GM21381 (cell line): ENCODE measurements around the gene NR1I2.

Experiments used
- ATAC-seq: cut with Tn5 transposase; IDR thresholded peaks from one replicate; pipeline ENCODE4 v1.9.1; 2021; ENCODE audit warnings: mild to moderate bottlenecking, moderate library complexity; ENCODE audit not compliant: unreplicated experiment

NR1I2 gene

DNA sequence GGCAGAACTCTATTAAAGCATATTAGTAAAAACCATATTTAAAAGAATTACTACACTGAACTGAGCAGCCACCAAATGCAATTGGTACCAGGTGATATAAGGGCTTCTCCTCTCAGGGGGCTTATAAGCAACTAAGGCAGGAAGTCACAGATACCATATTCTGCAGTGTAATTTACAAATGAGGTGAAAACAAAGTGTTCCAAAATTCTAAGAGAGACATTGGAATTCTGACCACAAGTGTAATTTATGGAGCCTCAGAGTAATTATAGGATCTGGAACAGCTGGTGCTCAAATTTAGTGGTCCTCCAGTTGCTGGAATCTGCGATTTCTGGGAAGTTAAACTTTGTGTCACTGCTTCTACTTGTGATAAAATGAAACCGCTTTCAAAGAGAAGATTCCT, 3.1 kb upstream of the NR1I2 start:
- no peak for ATAC-seq

DNA sequence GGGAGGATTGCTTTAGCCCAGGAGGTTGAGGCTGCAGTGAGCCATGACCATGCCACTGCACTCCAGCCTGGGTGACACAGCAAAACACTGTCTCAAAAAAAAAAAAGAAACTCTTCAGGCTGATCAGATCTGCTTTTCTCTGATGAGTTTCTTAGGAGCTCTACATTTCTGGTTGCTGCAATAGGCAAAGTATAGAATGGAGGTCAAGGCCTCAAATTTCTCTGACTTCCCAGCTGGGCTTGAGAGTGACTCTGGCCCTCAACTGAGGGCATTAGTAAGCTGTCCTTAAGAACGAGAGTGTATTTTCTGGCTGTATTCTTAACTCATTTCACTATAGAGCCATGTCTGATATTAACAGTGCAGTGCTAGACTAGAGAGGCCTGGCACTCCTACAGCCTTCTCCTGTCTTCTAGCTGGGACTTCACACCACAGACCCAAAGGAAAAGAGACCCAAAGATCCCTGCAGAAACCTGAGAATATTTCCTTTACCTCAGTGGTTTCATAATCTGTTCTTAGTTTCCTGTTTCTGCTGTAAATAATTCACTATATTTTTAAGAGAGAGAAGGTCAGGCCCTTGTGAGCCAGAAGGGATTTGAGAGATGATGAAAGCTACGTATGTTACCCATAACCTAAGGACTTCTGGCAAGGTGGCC, 2.0 kb upstream of the NR1I2 start:
- ATAC-seq = peak; percentile 82

DNA sequence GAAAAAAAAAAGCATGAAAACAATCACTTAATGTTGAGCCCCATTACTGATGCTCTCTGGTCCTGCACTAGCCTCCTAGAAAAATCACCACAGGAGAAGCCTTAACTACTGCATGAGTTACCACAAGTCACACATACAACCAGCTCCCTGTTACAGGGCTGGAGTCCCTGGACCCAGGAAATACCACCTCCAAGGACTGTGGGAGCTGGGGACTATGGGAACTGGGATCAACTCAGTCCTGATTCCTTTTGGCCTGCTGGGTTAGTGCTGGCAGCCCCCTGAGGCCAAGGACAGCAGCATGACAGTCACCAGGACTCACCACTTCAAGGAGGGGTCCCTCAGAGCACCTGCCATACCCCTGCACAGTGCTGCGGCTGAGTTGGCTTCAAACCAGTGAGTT, 559 bp downstream of the NR1I2 start:
- ATAC-seq = no peak

DNA sequence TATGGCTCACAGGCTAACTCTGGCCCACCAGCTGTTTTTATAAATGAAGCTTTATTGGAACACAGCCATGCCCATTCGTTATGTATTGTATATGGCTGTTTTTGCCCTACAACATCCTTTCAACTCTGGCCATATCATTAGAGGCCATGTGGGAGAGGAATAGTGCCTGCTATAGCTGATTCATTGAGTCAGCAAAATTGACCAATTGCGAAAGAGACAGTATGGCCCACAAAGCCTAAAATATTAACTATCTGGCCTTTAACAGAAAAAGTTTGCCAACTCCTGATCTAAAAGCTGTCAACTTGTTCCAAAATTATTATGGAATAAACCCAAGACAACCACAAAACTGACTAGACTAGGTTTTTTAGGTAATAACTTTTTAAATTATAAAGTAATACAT, 1.4 kb downstream of the NR1I2 start:
- no peak for ATAC-seq

DNA sequence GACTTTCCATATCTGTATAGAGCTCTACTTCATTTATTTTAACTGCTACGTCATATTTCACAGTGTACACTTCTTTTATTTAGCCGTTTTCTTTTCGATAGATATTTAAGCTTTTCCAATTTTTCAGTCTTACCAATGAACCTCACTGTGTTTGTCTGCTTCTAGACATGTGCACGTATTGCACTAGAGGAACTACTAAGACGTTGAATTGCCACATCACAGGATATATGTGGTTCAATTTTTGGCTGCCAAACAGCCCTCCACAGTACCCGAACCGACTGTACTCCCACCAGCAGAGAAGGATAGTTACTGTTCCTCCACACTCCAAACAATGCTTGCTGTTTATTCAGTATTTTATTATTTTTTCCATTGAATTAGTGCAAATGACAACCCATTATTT, 2.0 kb downstream of the NR1I2 start:
- ATAC-seq = no peak

DNA sequence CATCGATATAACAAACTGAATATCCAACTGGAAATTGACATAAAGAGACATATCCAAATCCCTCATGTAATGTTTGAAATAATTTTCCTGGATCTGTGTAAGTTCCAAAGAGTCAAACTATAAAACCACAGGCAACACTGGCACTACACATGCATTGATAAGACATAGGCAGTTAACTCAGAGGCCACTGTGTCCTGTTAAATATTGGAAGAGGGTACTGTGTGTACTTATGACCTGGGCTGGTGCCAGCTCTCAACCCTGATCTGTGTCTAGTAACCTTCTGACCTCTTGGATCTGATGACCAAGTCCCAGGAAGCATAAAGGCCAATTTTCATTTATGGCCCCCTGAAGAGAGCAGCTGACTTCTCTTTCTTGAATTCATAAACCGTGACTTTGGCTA, 4.5 kb downstream of the NR1I2 start:
- ATAC-seq = no peak

DNA sequence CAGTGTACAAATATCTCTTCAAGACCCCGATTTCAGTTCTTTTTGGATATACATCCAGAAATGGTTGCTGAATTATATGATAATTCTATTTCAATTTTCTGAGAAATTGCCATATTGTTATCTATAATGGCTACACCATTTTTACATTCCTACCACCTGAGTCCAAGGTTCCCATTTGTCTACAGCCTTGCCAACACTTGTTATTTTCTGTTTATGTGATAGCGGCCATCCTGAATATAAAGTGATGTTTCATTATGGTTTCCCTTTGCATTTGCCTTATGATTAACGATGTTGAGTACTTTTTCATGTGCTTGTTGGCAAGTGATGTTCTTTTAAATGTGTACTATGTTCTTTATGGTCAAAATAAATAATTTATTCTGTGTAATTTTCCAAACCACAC, 8.5 kb downstream of the NR1I2 start:
- ATAC-seq = no peak

DNA sequence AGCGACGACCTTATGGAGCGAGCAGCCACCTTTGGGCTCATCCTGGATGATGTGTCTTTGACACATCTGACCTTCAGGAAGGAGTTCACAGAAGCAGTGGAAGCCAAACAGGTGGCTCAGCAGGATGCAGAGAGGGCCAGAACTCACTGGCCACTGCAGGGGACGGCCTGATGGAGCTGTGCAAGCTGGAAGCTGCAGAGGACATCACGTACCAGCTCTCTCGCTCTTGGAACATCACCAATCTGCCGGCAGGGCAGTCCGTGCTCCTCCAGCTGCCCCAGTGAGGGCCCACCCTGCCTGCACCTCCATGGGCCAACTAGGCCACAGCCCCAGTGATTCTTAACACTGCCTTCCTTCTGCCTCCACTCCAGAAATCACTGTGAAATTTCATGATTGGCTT, 10.4 kb downstream of the NR1I2 start:
- ATAC-seq = no peak

DNA sequence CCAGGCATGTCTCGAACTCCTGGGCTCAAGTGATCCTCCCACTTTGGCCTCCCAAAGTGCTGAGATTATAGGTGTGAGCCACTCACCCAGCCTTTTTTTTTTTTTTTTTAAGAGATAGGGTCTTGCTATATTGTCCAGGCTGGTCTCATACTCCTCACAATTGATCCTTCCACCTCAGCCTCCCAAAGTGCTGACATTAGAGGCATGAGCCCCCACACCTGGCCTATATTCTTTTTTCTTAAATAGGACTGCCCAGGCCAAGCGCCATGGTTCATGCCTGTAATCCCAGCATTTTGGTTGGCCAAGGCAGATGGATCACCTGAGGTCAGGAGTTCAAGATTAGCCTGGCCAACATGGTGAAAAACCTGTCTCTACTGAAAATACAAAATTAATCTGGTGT, 12.5 kb downstream of the NR1I2 start:
- no peak for ATAC-seq

DNA sequence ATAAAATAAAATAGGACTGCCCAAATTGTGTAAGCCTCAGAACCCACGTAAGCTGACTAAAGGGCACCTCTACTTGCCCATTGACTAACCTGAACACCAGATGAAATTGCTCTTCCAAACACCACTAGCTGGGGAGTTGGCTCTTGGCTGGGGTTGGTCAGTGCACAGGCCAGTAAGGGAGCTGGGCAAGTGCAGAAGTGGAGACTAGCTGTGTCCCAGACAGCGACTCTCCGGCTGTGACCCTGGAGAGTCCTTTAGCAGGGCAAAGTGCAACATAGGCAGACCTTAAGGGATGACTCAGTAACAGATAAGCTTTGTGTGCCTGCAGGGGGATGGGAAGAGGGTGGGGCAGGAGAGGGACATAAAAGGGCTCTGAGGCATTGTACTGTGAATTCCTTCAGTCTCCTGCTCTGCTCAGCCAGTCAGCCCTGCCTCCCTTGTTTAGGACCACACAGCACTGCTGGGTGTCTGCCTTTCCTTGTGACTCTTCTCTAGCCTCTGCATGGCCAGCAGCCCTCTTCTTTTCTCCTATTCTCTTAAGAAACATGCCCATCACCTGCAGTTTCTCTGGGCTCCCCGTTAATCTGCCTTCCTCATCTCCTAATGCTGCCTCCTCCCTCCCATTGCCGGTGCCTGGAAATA, 13.2 kb downstream of the NR1I2 start:
- ATAC-seq = no peak

DNA sequence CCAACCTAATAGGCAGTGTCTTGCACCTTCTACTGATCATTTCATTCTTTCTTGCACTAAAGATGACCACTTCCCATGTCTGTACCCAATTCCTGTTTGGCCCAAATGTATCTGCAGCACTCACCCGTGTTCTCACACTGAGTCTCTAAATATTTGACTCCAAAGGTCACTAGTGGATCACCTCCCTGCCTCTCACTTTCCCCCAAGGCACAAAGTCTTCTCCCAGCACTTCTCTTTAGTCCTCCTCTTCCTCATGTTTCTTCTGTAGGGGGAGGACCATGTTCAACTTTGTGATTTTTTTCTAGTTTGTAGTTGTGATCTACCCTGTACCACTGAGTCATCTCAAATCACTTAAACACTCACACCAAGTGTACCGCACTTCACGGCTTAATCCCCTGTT, 13.9 kb downstream of the NR1I2 start:
- ATAC-seq = no peak

DNA sequence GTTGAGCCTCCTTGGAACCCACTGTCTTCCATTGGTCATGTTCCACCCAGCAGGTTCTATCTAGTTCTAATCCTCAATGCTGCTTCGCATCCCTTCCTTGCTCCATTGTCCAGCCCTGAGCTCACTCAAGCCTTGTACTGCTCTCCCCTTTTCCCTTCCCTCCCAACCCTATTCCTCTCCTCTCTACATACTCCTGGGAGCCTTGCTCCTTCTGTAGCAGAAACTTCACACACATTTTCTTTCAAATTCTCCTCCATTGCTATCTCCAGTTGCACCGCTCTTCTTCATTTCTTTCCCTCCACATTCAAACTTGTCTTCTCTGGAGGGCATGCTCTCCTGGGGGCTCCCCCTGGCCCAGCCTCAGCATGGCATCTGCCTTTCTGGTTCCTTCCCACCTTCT, 14.5 kb downstream of the NR1I2 start:
- no peak for ATAC-seq

DNA sequence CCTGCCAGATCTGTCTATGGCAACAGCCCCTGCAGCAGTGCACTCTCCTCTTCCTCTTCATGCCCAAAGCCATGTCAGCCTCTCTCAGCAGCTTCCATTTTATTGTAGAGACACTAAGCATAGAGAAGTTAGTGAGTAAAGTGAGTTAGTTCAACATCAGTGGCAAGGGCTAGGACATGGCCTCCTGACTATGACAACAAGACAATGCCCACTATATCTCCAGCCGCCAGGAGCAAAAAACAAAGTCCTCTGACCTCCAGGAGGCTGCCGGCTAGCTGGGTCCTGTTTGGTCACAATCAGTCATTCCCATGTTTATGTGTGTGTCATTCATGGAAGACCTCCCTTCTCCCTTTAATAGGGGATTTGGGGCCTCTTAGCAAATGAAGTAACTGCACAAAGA, 14.9 kb downstream of the NR1I2 start:
- ATAC-seq = no peak

DNA sequence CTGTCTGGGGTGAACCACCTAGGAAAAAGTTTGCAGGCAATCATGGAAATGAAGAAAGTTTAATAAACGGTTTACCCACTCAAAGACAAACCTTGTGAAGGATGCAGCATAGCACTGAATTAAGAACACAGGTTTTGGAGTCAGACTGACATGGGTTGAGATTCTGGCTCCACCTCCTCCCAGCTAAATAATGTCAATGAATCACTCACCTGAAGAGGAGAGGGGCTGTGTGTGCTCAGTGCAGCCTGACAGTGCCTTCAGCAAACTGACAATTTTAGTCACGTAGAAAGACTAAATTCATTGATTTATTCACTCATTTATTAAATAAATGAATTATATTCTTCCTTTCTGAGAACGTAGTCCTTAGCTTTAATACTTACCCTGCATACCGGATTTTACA, 18.9 kb downstream of the NR1I2 start:
- ATAC-seq = no peak

DNA sequence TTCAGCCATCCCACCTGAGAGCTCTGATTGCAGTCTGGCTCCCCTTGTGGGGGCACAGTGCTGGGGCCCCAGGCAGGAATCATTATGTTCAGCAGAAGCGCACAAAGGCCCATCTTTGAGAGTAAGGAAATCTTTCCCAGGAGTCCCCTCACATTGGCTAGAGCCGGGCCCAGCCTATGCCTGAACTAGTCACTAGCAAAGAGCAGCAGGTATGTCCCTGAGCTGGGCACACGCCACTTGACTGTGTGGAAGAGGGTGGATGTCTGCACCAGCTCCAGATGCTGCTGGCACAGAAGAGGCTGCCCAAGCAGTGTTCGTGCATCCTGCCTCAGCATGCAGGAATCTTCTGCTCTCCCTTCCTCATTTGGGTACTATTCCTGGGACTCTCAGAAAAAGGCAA, 26.3 kb downstream of the NR1I2 start:
- no peak for ATAC-seq

DNA sequence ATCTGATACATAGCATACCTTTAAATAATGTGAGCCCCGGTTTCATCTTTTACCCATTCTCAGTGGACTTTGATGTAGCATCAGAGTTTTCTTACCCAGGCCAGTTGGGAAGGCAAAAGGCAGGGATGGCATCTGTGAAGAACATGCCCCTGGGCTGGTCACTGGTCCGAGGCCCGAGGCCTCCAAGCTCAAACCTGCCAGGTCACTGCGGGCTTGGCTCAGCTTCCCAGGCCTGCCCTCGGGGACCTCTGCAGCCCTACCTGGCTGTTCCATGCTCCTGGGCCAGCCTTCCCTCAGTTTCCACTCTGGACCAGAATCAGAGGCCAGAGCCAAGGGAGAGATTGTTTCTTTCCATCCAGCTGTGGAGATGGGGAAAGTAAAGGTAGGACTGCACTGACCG, 26.9 kb downstream of the NR1I2 start:
- no peak for ATAC-seq

DNA sequence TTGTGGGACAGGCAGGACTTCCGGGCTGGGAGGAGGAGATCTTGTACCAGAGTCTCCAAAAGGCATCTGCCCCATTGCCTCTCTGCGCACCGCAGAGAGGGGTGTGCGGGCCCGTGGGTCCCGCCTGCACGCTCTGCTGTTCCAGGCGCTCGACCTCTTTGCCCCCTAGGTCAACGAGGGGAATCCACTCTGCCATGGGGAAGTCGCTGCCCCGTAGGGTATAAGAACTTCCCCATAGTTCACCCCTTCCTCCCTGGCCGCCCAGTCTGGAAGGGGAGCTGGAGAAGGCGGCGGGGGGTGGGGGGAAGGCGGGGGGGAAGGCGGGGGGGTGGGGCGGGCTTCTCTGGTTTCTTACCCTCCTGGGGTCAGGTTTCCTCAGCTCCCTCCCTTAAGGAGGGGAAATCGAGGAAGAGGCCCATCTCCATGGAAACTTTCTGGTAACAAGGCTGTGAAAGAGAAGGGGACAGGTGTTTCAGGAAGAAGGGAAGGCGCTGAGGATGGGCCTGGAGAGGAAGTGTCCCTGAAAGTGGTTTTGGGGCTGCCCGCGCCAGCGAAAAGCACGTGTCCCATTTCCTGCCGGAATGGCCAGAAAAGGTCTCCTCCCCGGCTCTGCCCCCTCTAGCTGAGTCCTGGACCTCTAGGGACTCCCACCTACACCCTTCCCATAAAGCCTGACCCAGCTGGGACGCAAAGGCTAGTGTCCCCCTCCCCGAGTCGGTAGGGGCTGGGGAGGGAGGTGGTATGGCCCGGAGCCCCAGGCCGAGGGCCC, 27.5 kb downstream of the NR1I2 start:
- peak; percentile 28 for ATAC-seq

DNA sequence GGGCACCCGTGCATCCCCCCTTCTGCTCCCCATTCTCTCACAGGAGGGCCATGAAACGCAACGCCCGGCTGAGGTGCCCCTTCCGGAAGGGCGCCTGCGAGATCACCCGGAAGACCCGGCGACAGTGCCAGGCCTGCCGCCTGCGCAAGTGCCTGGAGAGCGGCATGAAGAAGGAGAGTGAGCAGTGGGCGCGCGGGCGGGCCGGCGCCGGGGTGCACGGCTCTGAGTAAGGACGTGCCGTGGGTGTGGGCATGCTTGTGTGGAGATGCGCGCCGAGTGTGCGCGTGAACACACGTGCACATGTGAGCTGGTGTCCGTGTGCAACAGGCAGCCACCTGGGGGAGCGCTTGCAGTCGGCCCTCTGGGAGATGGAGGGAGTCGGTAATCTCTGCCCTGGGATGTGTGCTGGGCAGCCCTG, 28.1 kb downstream of the NR1I2 start:
- ATAC-seq = peak; percentile 74

DNA sequence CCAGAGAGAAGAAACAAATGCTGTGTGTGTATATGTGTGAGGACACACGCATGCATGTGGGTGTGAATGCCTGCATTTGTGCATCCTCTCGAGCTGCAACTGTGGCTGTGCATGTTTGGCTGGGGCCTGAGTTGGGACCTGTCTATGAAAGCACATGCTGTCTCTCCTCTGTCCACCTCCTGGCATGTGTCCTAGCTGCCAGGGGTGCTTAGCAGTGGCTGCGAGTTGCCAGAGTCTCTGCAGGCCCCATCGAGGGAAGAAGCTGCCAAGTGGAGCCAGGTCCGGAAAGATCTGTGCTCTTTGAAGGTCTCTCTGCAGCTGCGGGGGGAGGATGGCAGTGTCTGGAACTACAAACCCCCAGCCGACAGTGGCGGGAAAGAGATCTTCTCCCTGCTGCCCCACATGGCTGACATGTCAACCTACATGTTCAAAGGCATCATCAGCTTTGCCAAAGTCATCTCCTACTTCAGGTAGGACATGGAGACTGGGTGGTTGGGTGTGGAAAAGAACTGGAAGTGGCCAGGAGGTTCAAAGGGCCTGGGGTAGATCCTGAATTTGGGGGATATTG, 30.7 kb downstream of the NR1I2 start:
- no peak for ATAC-seq

DNA sequence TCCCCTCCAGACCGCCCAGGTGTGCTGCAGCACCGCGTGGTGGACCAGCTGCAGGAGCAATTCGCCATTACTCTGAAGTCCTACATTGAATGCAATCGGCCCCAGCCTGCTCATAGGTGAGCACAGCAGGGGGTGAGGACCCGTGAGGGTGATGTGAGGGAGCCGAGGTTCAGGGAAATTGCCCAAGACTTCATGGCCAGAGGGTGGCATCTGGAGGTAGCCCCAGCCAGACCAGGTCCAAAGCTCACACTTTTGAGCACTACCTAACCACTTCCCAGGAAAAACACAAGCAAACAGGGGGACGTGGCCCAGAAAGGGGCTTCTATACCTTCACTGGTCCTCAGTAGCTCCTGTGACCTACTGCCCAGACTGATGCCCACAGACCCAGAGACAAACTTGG, 33.8 kb downstream of the NR1I2 start:
- no peak for ATAC-seq

DNA sequence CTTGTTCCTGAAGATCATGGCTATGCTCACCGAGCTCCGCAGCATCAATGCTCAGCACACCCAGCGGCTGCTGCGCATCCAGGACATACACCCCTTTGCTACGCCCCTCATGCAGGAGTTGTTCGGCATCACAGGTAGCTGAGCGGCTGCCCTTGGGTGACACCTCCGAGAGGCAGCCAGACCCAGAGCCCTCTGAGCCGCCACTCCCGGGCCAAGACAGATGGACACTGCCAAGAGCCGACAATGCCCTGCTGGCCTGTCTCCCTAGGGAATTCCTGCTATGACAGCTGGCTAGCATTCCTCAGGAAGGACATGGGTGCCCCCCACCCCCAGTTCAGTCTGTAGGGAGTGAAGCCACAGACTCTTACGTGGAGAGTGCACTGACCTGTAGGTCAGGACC, 35.2 kb downstream of the NR1I2 start:
- no peak for ATAC-seq
